ENCODE results near the gene KCNK6. TPM values are rescaled to one million over a fixed set of nuclear protein-coding genes. Genes with fewer than 3 reads are reported as not detected.

The KCNK6 gene
- total and polyA plus RNA-seq, 2 donors from 2014 or later = 2.2 to 7.2 TPM

DNA sequence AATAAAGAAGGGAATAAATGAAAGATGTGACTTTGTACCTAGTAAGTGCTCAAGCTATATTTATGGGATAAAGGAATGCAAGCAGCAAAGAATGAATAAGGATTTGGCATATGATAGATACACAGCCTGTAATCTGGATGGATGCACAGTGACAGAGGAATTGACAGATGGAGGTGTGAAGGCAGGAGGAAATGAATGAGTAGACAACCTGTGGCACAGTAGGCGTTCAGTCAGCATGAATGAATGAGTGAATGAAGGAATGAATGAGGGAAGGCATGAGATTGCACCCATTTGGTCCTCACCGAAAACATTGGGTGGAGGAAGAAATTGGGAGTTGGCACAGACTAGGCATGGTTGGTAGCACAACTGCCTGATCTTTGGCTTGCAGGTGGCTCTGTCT, 49.9 kb downstream of the KCNK6 start:
- no peaks in the 10 kb centered on the region for H3K9me3 ChIP-seq (ENCODE audit: control insufficient read depth in 2 of 3, insufficient read depth in 1 of 3, low read length in 3 of 3)
- FAIRE-seq = no peak
- TF ChIP-seq, protein P1, sequence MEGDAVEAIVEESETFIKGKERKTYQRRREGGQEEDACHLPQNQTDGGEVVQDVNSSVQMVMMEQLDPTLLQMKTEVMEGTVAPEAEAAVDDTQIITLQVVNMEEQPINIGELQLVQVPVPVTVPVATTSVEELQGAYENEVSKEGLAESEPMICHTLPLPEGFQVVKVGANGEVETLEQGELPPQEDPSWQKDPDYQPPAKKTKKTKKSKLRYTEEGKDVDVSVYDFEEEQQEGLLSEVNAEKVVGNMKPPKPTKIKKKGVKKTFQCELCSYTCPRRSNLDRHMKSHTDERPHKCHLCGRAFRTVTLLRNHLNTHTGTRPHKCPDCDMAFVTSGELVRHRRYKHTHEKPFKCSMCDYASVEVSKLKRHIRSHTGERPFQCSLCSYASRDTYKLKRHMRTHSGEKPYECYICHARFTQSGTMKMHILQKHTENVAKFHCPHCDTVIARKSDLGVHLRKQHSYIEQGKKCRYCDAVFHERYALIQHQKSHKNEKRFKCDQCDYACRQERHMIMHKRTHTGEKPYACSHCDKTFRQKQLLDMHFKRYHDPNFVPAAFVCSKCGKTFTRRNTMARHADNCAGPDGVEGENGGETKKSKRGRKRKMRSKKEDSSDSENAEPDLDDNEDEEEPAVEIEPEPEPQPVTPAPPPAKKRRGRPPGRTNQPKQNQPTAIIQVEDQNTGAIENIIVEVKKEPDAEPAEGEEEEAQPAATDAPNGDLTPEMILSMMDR (IDR thresholded peaks at IDR 0.05; ENCODE audit: borderline replicate concordance, extremely low read depth, insufficient read depth) = no peak
- H3K4me3 ChIP-seq (ENCODE audit: low read length in 3 of 3) = no peak overlapping the region
- H3K9ac ChIP-seq (ENCODE audit: low read length in 3 of 3) = no peak overlapping the region
- no peaks in the 10 kb centered on the region for H3K36me3 ChIP-seq (ENCODE audit: control insufficient read depth in 2 of 3, insufficient read depth in 3 of 3, low read length in 3 of 3)
- no peak for DNase-seq
- H3K27me3 ChIP-seq (ENCODE audit: control insufficient read depth, insufficient read depth, low read length) = no peaks in the 10 kb centered on the region
- no peaks in the 10 kb centered on the region for H3K4me1 ChIP-seq (ENCODE audit: control insufficient read depth in 2 of 3, insufficient read depth in 2 of 3, low read depth in 1 of 3, low read length in 3 of 3)
- intact Hi-C loops (cut with DNase I) = no loop called here
- H3K27ac ChIP-seq (ENCODE audit: low read depth in 2 of 2, low read length in 2 of 2) = no peak overlapping the region

DNA sequence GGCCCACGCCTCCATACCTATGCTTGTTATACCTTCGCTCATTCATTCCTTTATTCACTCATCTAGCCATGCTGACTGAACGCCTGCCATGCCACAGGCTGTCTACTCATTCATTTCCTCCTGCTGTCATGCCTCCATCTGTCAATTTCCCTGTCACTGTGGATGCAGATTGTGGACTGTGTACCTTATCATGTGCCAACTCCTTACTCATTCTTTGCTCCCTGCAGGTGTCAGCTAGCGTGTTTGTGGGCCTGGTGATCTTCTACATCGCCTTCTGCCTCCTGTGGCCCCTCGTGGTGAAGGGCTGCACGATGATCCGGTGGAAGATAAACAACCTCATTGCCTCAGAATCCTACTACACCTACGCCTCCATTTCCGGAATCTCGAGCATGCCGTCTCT, 50.7 kb downstream of the KCNK6 start:
- intact Hi-C loops (cut with DNase I) = no loop called here
- H3K9ac ChIP-seq (ENCODE audit: low read length in 3 of 3) = no peak overlapping the region
- no peaks in the 10 kb centered on the region for H3K27me3 ChIP-seq (ENCODE audit: control insufficient read depth, insufficient read depth, low read length)
- no peak overlapping the region for H3K4me3 ChIP-seq (ENCODE audit: low read length in 3 of 3)
- peaks cover 0 to 2% (median under 1%) of the 10 kb centered on the region in 3 donors for H3K4me1 ChIP-seq (ENCODE audit: control insufficient read depth in 2 of 3, insufficient read depth in 2 of 3, low read depth in 1 of 3, low read length in 3 of 3)
- H3K9me3 ChIP-seq (ENCODE audit: control insufficient read depth in 2 of 3, insufficient read depth in 1 of 3, low read length in 3 of 3) = no peaks in the 10 kb centered on the region
- no peak overlapping the region for H3K27ac ChIP-seq (ENCODE audit: low read depth in 2 of 2, low read length in 2 of 2)
- TF ChIP-seq, protein P1 (IDR thresholded peaks at IDR 0.05; ENCODE audit: borderline replicate concordance, extremely low read depth, insufficient read depth) = no peak
- FAIRE-seq = no peak
- H3K36me3 ChIP-seq (ENCODE audit: control insufficient read depth in 2 of 3, insufficient read depth in 3 of 3, low read length in 3 of 3) = no peaks in the 10 kb centered on the region
- no peak for DNase-seq

DNA sequence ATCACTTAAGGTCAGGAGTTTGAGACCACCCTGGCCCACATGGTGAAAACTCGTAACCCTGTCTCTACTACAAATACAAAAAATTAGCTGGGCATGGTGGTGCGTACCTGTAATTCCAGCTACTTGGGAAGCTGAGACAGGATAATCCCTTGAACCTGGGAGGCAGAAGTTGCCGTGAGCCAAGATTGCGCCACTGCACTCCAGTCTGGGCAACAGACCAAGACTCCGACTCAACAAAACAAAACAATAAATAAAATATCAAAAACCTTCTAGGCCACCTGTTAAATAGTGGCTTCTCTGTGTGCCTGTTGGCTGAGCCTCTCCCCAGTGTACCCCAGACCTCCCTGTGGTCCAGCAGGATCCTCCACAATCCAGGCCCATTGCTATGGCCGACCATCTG, 51.4 kb downstream of the KCNK6 start:
- peaks cover 0 to 9% (median 8%) of the 10 kb centered on the region in 3 donors for H3K4me1 ChIP-seq (ENCODE audit: control insufficient read depth in 2 of 3, insufficient read depth in 2 of 3, low read depth in 1 of 3, low read length in 3 of 3)
- no peaks in the 10 kb centered on the region for H3K9me3 ChIP-seq (ENCODE audit: control insufficient read depth in 2 of 3, insufficient read depth in 1 of 3, low read length in 3 of 3)
- H3K27me3 ChIP-seq (ENCODE audit: control insufficient read depth, insufficient read depth, low read length) = no peaks in the 10 kb centered on the region
- TF ChIP-seq, protein P1 (IDR thresholded peaks at IDR 0.05; ENCODE audit: borderline replicate concordance, extremely low read depth, insufficient read depth) = no peak
- H3K4me3 ChIP-seq (ENCODE audit: low read length in 3 of 3) = no peak overlapping the region
- FAIRE-seq (no peak), DNase-seq (no peak)
- intact Hi-C loops (cut with DNase I) = no loop called here
- no peak overlapping the region for H3K27ac ChIP-seq (ENCODE audit: low read depth in 2 of 2, low read length in 2 of 2)
- H3K36me3 ChIP-seq (ENCODE audit: control insufficient read depth in 2 of 3, insufficient read depth in 3 of 3, low read length in 3 of 3) = no peaks in the 10 kb centered on the region
- no peak overlapping the region for H3K9ac ChIP-seq (ENCODE audit: low read length in 3 of 3)

DNA sequence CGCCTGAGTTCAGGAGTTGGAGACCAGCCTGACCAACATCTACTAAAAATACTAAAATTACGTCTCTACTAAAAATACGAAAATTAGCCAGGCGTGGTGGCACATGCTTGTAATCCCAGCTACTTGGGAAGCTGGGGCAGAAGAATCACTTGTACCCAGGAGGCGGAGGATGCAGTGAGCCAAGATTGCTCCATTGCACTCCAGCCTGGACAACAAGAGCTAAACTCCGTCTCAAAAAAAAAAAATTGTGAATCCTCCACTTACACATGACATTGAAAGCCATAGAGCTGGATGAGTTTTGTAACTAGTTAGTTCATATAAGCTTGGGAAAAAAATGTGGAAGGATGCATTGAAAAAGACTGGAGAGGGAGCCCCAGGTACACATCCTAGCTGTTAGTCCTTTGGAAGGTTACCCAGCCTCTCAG, 54.3 kb downstream of the KCNK6 start:
- Histone ChIP-seq H3K27me3 (ENCODE audit: control insufficient read depth, insufficient read depth, low read length) (no peaks in the 10 kb centered on the region), H3K27ac (ENCODE audit: low read depth in 2 of 2, low read length in 2 of 2) (peak overlapping the region; percentile 84 to 88), H3K36me3 (ENCODE audit: control insufficient read depth in 2 of 3, insufficient read depth in 3 of 3, low read length in 3 of 3) (peaks cover 0 to 7% (median 0%) of the 10 kb centered on the region in 3 donors), H3K4me3 (ENCODE audit: low read length in 3 of 3) (peak overlapping the region; percentile 55 to 90 (median 71)), H3K9me3 (ENCODE audit: control insufficient read depth in 2 of 3, insufficient read depth in 1 of 3, low read length in 3 of 3) (no peaks in the 10 kb centered on the region), H3K9ac (ENCODE audit: low read length in 3 of 3) (peak overlapping the region in 2 of 3 donors; percentile 40 to 55), H3K4me1 (ENCODE audit: control insufficient read depth in 2 of 3, insufficient read depth in 2 of 3, low read depth in 1 of 3, low read length in 3 of 3) (peaks cover 0 to 13% (median 12%) of the 10 kb centered on the region in 3 donors)
- peak in 2 of 5 donors; percentile 47 to 63 for DNase-seq
- intact Hi-C loops (cut with DNase I) = no loop called here
- FAIRE-seq = no peak
- TF ChIP-seq, protein P1 (IDR thresholded peaks at IDR 0.05; ENCODE audit: borderline replicate concordance, extremely low read depth, insufficient read depth) = no peak

Data from kidney (tissue), 14 donors.